Testis (tissue), 3 donors: ENCODE data around the gene SMYD3. TPM values are rescaled to one million over a fixed set of nuclear protein-coding genes. Genes with fewer than 3 reads are reported as not detected.

ENCODE experiments used
- DNase-seq: peaks from one replicate; pipeline ENCODE4 v3.0.0-alpha.2; 2019
- H3K27ac ChIP-seq, 2 donors: fragments of 200-600 bp; sonication (generic); one replicate each; pipeline ENCODE4 v1.5.1; 2019
- H3K27me3 ChIP-seq: fragments of 200-600 bp; sonication (generic); one replicate; pipeline ENCODE4 v1.5.1; 2019
- H3K36me3 ChIP-seq: fragments of 200-600 bp; sonication (generic); one replicate; pipeline ENCODE4 v1.5.1; 2017; ENCODE audit warnings: low read depth; ENCODE audit errors: missing control alignments
- H3K4me1 ChIP-seq: fragments of 200-600 bp; sonication (generic); one replicate; pipeline ENCODE4 v1.5.1; 2019
- H3K4me3 ChIP-seq, 2 donors: fragments of 200-600 bp; sonication (generic); one replicate each; pipeline ENCODE4 v1.5.1; 2017 to 2019
- H3K9me3 ChIP-seq: fragments of 200-600 bp; sonication (generic); one replicate; pipeline ENCODE4 v1.5.1; 2017
- POLR2A ChIP-seq: fragments of 450-650 bp; IDR thresholded peaks from one replicate; pipeline ENCODE4 v1.6.1; 2017; ENCODE audit warnings: antibody characterized with exemption, mild to moderate bottlenecking, moderate library complexity
- WGBS, 2 donors: methylation state at CpG; one replicate each; pipeline ENCODE4 v1.1.5; 2018; 5-methylcytosine and 5-hydroxymethylcytosine counted together
- intact Hi-C: fragments of 100-400 bp; cut with DNase I; formaldehyde crosslinking; loops from one replicate; pipeline ENCODE4 v1.15.1; 2023; ENCODE audit warnings: low total_unique reads
- polyA plus RNA-seq: library from polyadenylated mRNA; stranded (reverse); fragments of 350-450 nt; fragmentation: Illumina TruSeq; extraction: RNeasy Lipid Tissue Mini Kit (QIAGEN cat#74804); gene quantifications from one replicate; pipeline ENCODE4 v1.2.3, GENCODE V29; 2014; ENCODE audit warnings: low read depth, low replicate concordance; ENCODE audit not compliant: insufficient read depth
- total RNA-seq, 2 donors: library from RNA; depleted of rRNA; stranded (reverse); fragments of >200 nt; gene quantifications; one replicate each; pipeline ENCODE4 v1.2.3, GENCODE V29; 2016
- TF ChIP-seq, protein P1 (sequence below), 3 experiments: fragments of 450-650 bp in 2 of 3; fragments of 200-600 bp in 1 of 3; sonication (generic) in 1 of 3; IDR thresholded peaks; one replicate each; pipeline ENCODE4 v1.5.1; 2016 to 2019; ENCODE audit warnings: antibody characterized with exemption in 3 of 3, mild to moderate bottlenecking in 2 of 3, moderate library complexity in 1 of 3

Gene SMYD3
- total and polyA plus RNA-seq, 3 donors from 2014 or later = 23.0 to 38.8 (median 38.7) TPM

DNA sequence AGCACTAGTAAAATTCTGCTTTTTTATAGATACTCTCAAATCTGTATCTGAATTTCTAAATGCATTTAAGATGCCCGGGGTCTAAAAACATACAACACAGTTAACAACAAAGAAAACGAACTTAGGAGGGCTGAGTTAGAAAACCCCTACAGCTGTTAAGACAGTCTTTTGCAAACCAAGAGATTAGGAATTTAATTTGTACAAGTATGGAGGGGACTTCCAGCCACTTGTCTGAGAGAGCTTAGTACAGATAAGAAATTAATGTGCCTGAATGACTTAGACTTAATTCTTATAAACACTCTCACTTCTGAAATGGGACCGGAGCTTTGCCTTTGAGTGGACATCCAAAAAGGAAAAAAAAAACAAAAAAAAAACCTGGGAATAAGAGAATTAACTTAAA is 61.6 kb downstream of the SMYD3 start:
- DNase-seq = no peak
- no peak overlapping the region for H3K27ac ChIP-seq
- H3K9me3 ChIP-seq = no peaks in the 10 kb centered on the region
- 75 to 78% methylated on average over 3 of the region's 3 CpGs for WGBS, 2 donors
- H3K4me1 ChIP-seq = no peaks in the 10 kb centered on the region
- H3K36me3 ChIP-seq = no peaks in the 10 kb centered on the region
- no peak for TF ChIP-seq POLR2A
- TF ChIP-seq, protein P1, sequence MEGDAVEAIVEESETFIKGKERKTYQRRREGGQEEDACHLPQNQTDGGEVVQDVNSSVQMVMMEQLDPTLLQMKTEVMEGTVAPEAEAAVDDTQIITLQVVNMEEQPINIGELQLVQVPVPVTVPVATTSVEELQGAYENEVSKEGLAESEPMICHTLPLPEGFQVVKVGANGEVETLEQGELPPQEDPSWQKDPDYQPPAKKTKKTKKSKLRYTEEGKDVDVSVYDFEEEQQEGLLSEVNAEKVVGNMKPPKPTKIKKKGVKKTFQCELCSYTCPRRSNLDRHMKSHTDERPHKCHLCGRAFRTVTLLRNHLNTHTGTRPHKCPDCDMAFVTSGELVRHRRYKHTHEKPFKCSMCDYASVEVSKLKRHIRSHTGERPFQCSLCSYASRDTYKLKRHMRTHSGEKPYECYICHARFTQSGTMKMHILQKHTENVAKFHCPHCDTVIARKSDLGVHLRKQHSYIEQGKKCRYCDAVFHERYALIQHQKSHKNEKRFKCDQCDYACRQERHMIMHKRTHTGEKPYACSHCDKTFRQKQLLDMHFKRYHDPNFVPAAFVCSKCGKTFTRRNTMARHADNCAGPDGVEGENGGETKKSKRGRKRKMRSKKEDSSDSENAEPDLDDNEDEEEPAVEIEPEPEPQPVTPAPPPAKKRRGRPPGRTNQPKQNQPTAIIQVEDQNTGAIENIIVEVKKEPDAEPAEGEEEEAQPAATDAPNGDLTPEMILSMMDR (IDR thresholded peaks at IDR 0.05) = no peak
- intact Hi-C loops = no loop called here
- H3K4me3 ChIP-seq = no peak overlapping the region
- H3K27me3 ChIP-seq = no peaks in the 10 kb centered on the region

DNA sequence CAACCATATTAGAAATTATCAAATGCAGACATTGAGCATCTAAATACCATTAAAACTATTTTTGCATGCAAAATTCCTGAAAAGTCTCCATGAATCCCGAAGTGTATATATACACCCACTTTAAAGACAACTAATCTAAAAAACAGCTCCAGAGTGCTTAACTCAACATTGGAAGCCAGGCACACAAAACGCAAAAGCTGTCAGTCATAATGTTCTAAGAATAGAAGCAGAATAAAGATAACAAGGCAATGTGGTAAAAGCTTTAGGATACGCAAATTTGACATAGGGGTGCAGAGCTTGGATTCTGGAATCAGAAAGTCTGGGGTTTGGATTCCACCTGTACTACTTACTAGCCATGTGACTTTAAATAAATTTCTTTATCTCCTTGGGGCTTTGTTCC is 62.5 kb downstream of the SMYD3 start:
- DNase-seq = no peak
- Histone ChIP-seq H3K36me3 (no peaks in the 10 kb centered on the region), H3K4me1 (no peaks in the 10 kb centered on the region), H3K9me3 (no peaks in the 10 kb centered on the region), H3K4me3 (no peak overlapping the region), H3K27ac (no peak overlapping the region), H3K27me3 (no peaks in the 10 kb centered on the region)
- intact Hi-C loops = no loop called here
- TF ChIP-seq POLR2A = no peak
- TF ChIP-seq, protein P1 (IDR thresholded peaks at IDR 0.05) = no peak
- 76 to 82% methylated on average over 3 of the region's 3 CpGs for WGBS, 2 donors

DNA sequence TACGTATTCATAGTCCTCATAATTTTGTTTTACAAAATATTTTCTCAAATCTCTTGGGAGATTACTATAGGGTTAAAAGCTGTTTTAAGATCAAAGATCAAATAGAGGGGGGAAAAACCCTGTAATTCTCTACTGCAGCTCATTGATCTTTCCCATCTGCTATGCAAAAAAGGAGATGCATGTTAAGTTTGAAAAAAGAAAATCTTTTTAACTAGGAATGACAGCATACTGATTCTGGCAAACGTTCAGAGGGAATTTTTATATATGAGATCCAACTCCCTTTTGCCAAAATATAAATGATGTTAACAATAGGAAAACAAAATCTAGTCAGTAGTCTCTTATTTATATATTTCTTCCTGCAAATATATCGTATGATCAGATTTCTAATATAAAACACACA is 69.1 kb downstream of the SMYD3 start:
- Histone ChIP-seq H3K27me3 (no peaks in the 10 kb centered on the region), H3K4me3 (no peak overlapping the region), H3K4me1 (no peaks in the 10 kb centered on the region), H3K36me3 (no peaks in the 10 kb centered on the region), H3K9me3 (no peaks in the 10 kb centered on the region), H3K27ac (no peak overlapping the region)
- no peak for DNase-seq
- 78 to 81% methylated on average over 3 of the region's 3 CpGs for WGBS, 2 donors
- TF ChIP-seq, protein P1 (IDR thresholded peaks at IDR 0.05) = no peak
- no peak for TF ChIP-seq POLR2A
- intact Hi-C loops = no loop called here

DNA sequence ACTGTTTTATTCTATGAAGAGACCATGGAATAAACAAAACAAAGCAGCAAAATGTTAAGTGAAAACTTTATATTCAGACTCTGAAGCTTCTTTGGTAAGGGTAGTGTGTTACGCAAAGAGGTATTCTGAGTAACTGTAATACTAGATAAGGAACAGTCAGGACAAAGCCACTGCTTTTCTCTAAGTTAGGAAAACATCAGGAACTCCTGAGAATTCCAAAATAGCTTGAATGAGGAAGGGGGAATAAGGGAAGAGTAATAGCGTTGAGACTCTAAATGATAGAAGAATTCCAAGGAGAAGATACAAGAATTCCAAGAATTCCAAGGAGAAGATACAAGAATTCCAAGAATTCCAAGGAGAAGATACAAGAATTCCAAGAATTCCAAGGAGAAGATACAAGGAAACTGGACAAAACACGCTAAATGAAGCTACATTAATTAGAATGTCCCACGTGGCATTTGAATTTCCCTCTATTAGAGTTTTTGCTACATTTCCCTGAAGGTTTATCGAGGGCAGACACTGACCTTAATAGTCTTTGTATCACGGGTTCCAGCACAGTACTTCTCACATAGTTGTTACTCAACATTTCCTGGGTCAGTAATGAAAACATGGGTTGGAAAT is 71.5 kb downstream of the SMYD3 start:
- Histone ChIP-seq H3K36me3 (no peaks in the 10 kb centered on the region), H3K27me3 (no peaks in the 10 kb centered on the region), H3K9me3 (no peaks in the 10 kb centered on the region), H3K4me1 (no peaks in the 10 kb centered on the region), H3K27ac (no peak overlapping the region), H3K4me3 (no peak overlapping the region)
- WGBS, 2 donors = 51 to 59% methylated on average over 6 of the region's 6 CpGs
- TF ChIP-seq, protein P1 (IDR thresholded peaks at IDR 0.05) = no peak
- TF ChIP-seq POLR2A = no peak
- no peak for DNase-seq
- intact Hi-C loops = no loop called here

DNA sequence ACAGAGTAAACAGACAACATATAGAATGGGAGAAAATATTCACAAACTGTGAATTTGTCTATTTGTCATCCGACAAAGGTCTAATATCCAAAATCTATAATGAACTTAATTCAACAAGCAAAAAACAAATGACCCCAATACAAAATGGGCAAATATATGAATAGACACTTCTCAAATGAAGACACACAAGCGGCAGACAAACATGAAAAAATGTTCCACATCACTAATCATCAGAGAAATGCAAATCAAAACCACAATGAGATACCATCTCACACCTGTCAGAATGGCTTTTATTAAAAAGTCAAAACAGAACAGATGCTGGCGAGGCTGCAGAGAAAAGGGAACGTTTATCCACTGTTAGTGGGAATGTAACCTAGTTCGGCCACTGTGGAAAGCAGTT is 72.7 kb downstream of the SMYD3 start:
- Histone ChIP-seq H3K27me3 (no peaks in the 10 kb centered on the region), H3K4me3 (no peak overlapping the region), H3K27ac (no peak overlapping the region), H3K9me3 (no peaks in the 10 kb centered on the region), H3K36me3 (no peaks in the 10 kb centered on the region), H3K4me1 (no peaks in the 10 kb centered on the region)
- TF ChIP-seq, protein P1 (IDR thresholded peaks at IDR 0.05) = no peak
- no peak for TF ChIP-seq POLR2A
- WGBS, 2 donors = 93 to 97% methylated on average over 5 of the region's 5 CpGs
- DNase-seq = no peak
- intact Hi-C loops = no loop called here
